OCI-LY1 (cell line): ENCODE measurements around the gene GSG1L.

Experiments used
- H2AFZ ChIP-seq: fragments of 200-600 bp; sonication (generic), shearing (Covaris generic); 2 replicates; pipeline ENCODE4 v1.6.0; 2014; ENCODE audit warnings: antibody characterized with exemption, mild to moderate bottlenecking, low read length
- H3F3A ChIP-seq: fragments of 200-600 bp; sonication (generic), shearing (Covaris generic); 2 replicates; pipeline ENCODE4 v1.6.0; 2014; ENCODE audit warnings: mild to moderate bottlenecking, antibody characterized with exemption, low read length, moderate library complexity; ENCODE audit not compliant: insufficient read depth
- H3K27ac ChIP-seq: fragments of 200-600 bp; sonication (generic); 2 replicates; pipeline ENCODE4 v1.5.1; 2014; ENCODE audit warnings: low read length, mixed run types, mild to moderate bottlenecking, low read depth; ENCODE audit not compliant: poor library complexity, severe bottlenecking
- H3K27me3 ChIP-seq: fragments of 200-600 bp; sonication (generic); 2 replicates; pipeline ENCODE4 v1.6.0; 2014; ENCODE audit warnings: antibody characterized with exemption, mild to moderate bottlenecking, low read length, moderate library complexity; ENCODE audit not compliant: insufficient read depth
- H3K36me3 ChIP-seq: fragments of 200-600 bp; sonication (generic); 2 replicates; pipeline ENCODE4 v1.6.1; 2014; ENCODE audit warnings: mild to moderate bottlenecking, antibody characterized with exemption, low read length, moderate library complexity, mixed read lengths; ENCODE audit not compliant: insufficient read depth
- H3K4me1 ChIP-seq: fragments of 200-600 bp; sonication (generic); 2 replicates; pipeline ENCODE4 v1.5.1; 2014; ENCODE audit warnings: mild to moderate bottlenecking, low read length, moderate library complexity; ENCODE audit not compliant: insufficient read depth, severe bottlenecking
- H3K4me2 ChIP-seq: fragments of 200-600 bp; sonication (generic), shearing (Covaris generic); 2 replicates; pipeline ENCODE4 v1.6.1; 2014; ENCODE audit warnings: low read length
- H3K4me3 ChIP-seq: fragments of 200-600 bp; sonication (generic); 2 replicates; pipeline ENCODE4 v1.5.1; 2014; ENCODE audit warnings: low read length, low read depth, mild to moderate bottlenecking, mixed read lengths; ENCODE audit not compliant: poor library complexity, severe bottlenecking
- H3K79me2 ChIP-seq: fragments of 200-600 bp; shearing (Covaris generic); 2 replicates; pipeline ENCODE4 v1.6.1; 2016; ENCODE audit warnings: mixed run types, low read length, mixed read lengths; ENCODE audit not compliant: insufficient read depth
- H3K9ac ChIP-seq: fragments of 200-600 bp; sonication (generic), shearing (Covaris generic); 2 replicates; pipeline ENCODE4 v1.6.1; 2014; ENCODE audit warnings: mild to moderate bottlenecking, low read length, mixed read lengths
- H3K9me2 ChIP-seq: fragments of 200-600 bp; sonication (generic), shearing (Covaris generic); 2 replicates; pipeline ENCODE4 v1.6.1; 2014; ENCODE audit warnings: low read depth, mild to moderate bottlenecking, low read length, mixed read lengths
- H3K9me3 ChIP-seq: fragments of 200-600 bp; shearing (Covaris generic); 2 replicates; pipeline ENCODE4 v1.6.1; 2014; ENCODE audit warnings: low read length, mixed read lengths
- H4K20me1 ChIP-seq: fragments of 200-600 bp; sonication (generic), shearing (Covaris generic); 2 replicates; pipeline ENCODE4 v1.6.0; 2016; ENCODE audit warnings: mild to moderate bottlenecking, low read length; ENCODE audit not compliant: insufficient read depth
- EZH2 ChIP-seq: fragments of 200-600 bp; sonication (generic), shearing (Covaris generic); IDR thresholded peaks from 2 replicates; pipeline ENCODE4 v1.8.0; 2017; ENCODE audit warnings: borderline replicate concordance, mixed run types, mild to moderate bottlenecking, antibody characterized with exemption, low read length, moderate library complexity, mixed read lengths
- TF ChIP-seq, protein P1 (sequence below): fragments of 200-600 bp; sonication (generic), shearing (Covaris generic); IDR thresholded peaks from 2 replicates; pipeline ENCODE4 v1.5.1; 2017; ENCODE audit warnings: mild to moderate bottlenecking, antibody characterized with exemption, low read length, moderate library complexity, mixed read lengths

GSG1L gene

DNA sequence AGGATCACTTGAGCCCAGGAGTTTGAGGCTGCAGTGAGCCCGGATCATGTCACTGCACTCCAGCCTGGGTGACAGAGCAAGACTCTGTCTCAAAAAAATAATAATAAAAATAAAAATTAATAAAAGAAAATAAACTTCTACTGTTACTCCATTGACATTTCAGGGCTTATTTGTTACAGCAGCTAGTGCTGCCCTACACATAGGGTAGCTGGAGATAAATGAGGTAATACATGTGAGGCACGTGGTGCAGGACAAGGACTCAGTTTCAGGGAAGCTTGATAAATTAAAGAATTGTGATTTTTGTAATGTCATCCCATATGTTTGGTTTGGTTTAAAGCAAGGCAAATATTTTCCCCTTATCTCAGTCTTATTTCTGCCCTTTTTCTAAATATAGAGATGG, 80.3 kb downstream of the GSG1L start:
- no peaks in the 10 kb centered on the region for H3K9me2 ChIP-seq
- H3K27ac ChIP-seq: no peak overlapping the region
- TF ChIP-seq EZH2: no peak
- TF ChIP-seq, protein P1, sequence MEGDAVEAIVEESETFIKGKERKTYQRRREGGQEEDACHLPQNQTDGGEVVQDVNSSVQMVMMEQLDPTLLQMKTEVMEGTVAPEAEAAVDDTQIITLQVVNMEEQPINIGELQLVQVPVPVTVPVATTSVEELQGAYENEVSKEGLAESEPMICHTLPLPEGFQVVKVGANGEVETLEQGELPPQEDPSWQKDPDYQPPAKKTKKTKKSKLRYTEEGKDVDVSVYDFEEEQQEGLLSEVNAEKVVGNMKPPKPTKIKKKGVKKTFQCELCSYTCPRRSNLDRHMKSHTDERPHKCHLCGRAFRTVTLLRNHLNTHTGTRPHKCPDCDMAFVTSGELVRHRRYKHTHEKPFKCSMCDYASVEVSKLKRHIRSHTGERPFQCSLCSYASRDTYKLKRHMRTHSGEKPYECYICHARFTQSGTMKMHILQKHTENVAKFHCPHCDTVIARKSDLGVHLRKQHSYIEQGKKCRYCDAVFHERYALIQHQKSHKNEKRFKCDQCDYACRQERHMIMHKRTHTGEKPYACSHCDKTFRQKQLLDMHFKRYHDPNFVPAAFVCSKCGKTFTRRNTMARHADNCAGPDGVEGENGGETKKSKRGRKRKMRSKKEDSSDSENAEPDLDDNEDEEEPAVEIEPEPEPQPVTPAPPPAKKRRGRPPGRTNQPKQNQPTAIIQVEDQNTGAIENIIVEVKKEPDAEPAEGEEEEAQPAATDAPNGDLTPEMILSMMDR: no peak

DNA sequence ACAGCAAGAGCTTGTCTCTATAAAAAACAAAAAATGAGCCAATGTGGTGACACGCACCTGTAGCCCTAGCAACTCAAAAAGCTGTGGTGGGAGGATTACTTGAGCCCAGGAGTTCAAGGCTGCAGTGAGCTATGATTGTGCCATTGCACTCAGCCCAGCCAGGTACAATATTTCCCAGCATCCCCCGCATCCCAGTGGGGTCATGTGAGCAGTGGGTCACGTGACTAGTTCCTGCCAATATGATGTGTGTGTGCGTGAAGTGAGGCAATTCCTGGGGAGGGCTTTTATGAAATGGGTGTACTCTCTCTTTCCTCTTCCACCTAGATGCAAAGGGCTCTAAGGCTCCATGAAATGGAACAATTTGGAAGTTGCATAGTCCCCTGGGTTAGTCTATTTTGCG, 81.3 kb downstream of the GSG1L start:
- no peaks in the 10 kb centered on the region for H3K9me2 ChIP-seq

More for the DNA sequence above, 80.3 kb downstream of the GSG1L start:
- H3K4me1 ChIP-seq: no peaks in the 10 kb centered on the region
- H3K36me3 ChIP-seq: no peaks in the 10 kb centered on the region
- H3F3A ChIP-seq: no peaks in the 10 kb centered on the region
- H3K4me3 ChIP-seq: no peak overlapping the region
- no peak overlapping the region for H3K9ac ChIP-seq
- H2AFZ ChIP-seq: no peak overlapping the region
- no peaks in the 10 kb centered on the region for H3K79me2 ChIP-seq
- H3K9me3 ChIP-seq: no peaks in the 10 kb centered on the region
- no peaks in the 10 kb centered on the region for H3K27me3 ChIP-seq
- no peaks in the 10 kb centered on the region for H4K20me1 ChIP-seq
- H3K4me2 ChIP-seq: no peak overlapping the region

DNA sequence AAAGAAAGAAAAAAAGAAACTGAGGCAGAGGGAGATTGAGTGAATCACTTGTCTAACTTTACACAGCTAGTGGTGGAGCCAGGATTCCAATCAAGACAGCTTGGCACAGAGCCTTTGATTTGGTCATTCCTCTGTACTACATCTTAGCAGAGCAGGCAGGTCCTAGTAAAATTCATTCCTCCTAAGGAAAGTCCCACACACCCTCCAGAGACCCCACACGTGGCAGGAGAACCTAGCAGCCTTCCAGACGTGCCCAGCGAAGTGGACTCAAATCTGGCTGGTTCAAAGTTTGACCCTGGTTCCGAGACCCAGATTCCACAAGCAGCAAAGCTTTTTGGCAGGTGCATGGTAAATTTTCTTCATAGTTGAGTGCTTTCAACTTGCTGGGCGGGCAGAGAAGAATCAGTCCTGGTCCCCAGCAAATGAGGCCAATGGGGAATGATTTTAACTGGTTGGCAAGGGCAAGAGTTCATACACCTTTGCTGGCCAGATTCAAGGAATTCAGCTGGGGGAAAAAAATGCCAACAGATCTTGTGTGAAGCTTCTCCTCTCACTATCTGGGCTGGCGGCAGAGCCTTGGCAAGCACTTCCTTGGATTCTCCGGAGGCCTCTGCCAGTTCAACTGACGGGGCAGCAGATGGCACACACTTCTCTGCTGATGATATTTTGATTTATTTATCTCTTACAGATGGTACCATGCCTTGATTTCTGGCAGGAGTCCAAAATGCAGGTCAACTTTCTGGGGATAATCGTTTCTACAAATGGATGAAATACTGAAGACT, 82.4 kb downstream of the GSG1L start:
- Histone ChIP-seq H4K20me1 (no peaks in the 10 kb centered on the region), H3K4me1 (no peaks in the 10 kb centered on the region), H3K79me2 (no peaks in the 10 kb centered on the region), H3K27ac (no peak overlapping the region), H3K27me3 (no peaks in the 10 kb centered on the region), H2AFZ (no peak overlapping the region), H3K36me3 (no peaks in the 10 kb centered on the region), H3K4me2 (no peak overlapping the region), H3K9me3 (no peaks in the 10 kb centered on the region), H3K9ac (no peak overlapping the region), H3K9me2 (no peaks in the 10 kb centered on the region), H3F3A (no peaks in the 10 kb centered on the region), H3K4me3 (no peak overlapping the region)
- TF ChIP-seq EZH2: no peak
- TF ChIP-seq, protein P1: no peak

More for the DNA sequence above, 81.3 kb downstream of the GSG1L start:
- Histone ChIP-seq H3K4me3 (no peak overlapping the region), H3K9me3 (no peaks in the 10 kb centered on the region), H3K4me1 (no peaks in the 10 kb centered on the region), H3K27me3 (no peaks in the 10 kb centered on the region), H4K20me1 (no peaks in the 10 kb centered on the region), H3K36me3 (no peaks in the 10 kb centered on the region), H3K4me2 (no peak overlapping the region), H2AFZ (no peak overlapping the region), H3K9ac (no peak overlapping the region), H3K27ac (no peak overlapping the region), H3K79me2 (no peaks in the 10 kb centered on the region), H3F3A (no peaks in the 10 kb centered on the region)
- TF ChIP-seq, protein P1: no peak
- TF ChIP-seq EZH2: no peak
